Esophagus squamous epithelium (tissue), 4 donors: Measurements from ENCODE around the gene TATDN3.

Source experiments
- CTCF ChIP-seq, 6 experiments: fragments of 450-650 bp in 4 of 6; fragments of 200-600 bp in 2 of 6; sonication (generic) in 2 of 6; IDR thresholded peaks; one replicate each; pipeline ENCODE4 v1.5.1; 2016 to 2019; ENCODE audit warnings: antibody characterized with exemption in 6 of 6, mild to moderate bottlenecking in 4 of 6, moderate library complexity in 4 of 6
- POLR2A ChIP-seq, 4 donors: fragments of 450-650 bp; IDR thresholded peaks; one replicate each; pipeline ENCODE4 v1.6.1; 2017; ENCODE audit warnings: antibody characterized with exemption in 4 of 4, mild to moderate bottlenecking in 4 of 4, moderate library complexity in 3 of 4

- TF ChIP-seq CTCF (IDR thresholded peaks at IDR 0.05) (no peak), POLR2A (IDR thresholded peaks at IDR 0.05) (no peak)
Measured at GRCh38 chr1:212847549-212847948, 55.9 kb downstream of the TATDN3 start, which contains the start of gene SPATA45.
